NCI-H2081 treated with DMSO at 0.1 percent for 48 hours (cell line): ENCODE results near the gene FOS.

ENCODE experiments used
- DNase-seq: peaks from one replicate; lab custom pipeline; 2025; lab: John Stamatoyannopoulos, UW

Gene FOS

GRCh38 chr14:75250800-75251199 lies 27.8 kb upstream of the FOS start:
- DNase-seq = no peak

GRCh38 chr14:75252254-75252837 lies 26.3 kb upstream of the FOS start:
- no peak for DNase-seq

GRCh38 chr14:75254381-75254822 lies 24.2 kb upstream of the FOS start:
- no peak for DNase-seq

GRCh38 chr14:75254901-75255584 lies 23.6 kb upstream of the FOS start:
- no peak for DNase-seq

GRCh38 chr14:75258079-75258802 lies 20.4 kb upstream of the FOS start:
- DNase-seq = no peak

- peak; percentile 95 for DNase-seq
Measured at GRCh38 chr14:75258803-75259509, 19.7 kb upstream of the FOS start.

GRCh38 chr14:75259510-75259855 lies 19.1 kb upstream of the FOS start:
- DNase-seq = no peak

GRCh38 chr14:75260025-75260763 lies 18.4 kb upstream of the FOS start:
- DNase-seq = no peak

- no peak for DNase-seq
Measured at GRCh38 chr14:75261820-75262219, 16.8 kb upstream of the FOS start.

- no peak for DNase-seq
Measured at GRCh38 chr14:75262641-75263040, 16.0 kb upstream of the FOS start.

- no peak for DNase-seq
Measured at GRCh38 chr14:75264036-75264435, 14.6 kb upstream of the FOS start.

- no peak for DNase-seq
Measured at GRCh38 chr14:75267141-75267721, 11.4 kb upstream of the FOS start.

- DNase-seq = no peak
Measured at GRCh38 chr14:75268633-75269550, 9.7 kb upstream of the FOS start.

- no peak for DNase-seq
Measured at GRCh38 chr14:75271514-75271913, 7.1 kb upstream of the FOS start.

GRCh38 chr14:75273272-75274049 lies 5.2 kb upstream of the FOS start:
- DNase-seq = no peak

GRCh38 chr14:75274050-75274898 lies 4.4 kb upstream of the FOS start:
- DNase-seq = no peak

GRCh38 chr14:75274899-75275569 lies 3.6 kb upstream of the FOS start:
- DNase-seq = no peak

- DNase-seq = no peak
Measured at GRCh38 chr14:75275598-75275997, 3.0 kb upstream of the FOS start.
